Stimulated activated CD4-positive, alpha-beta T cell treated with anti-CD3 and anti-CD28 coated beads, Interleukin-1b, Interleukin-23, amount 100 ng/mL, for 48 hours (primary cell): ENCODE data around the gene LBH.
A peak's percentile ranks its signal among the peaks of the same experiment; 100 is the strongest.

ENCODE experiments used
- DNase-seq: peaks from one replicate; pipeline ENCODE4 v3.0.0-alpha.2; 2020

The LBH gene

GRCh38 chr2:30231212-30231995 is at the start of gene LBH:
TSS of gene LBH (plus strand) at chr2:30231534. CDS start at chr2:30231739, 205 bp downstream.
- peak; percentile 89 for DNase-seq

- DNase-seq: no peak
Measured at GRCh38 chr2:30184035-30184434, 47.3 kb upstream of the LBH start.

- no peak for DNase-seq
Measured at GRCh38 chr2:30185178-30185577, 46.2 kb upstream of the LBH start.

GRCh38 chr2:30188292-30188691 is 43.0 kb upstream of the LBH start:
- no peak for DNase-seq

- DNase-seq: no peak
Measured at GRCh38 chr2:30190637-30191036, 40.7 kb upstream of the LBH start.

GRCh38 chr2:30191107-30191506 is 40.2 kb upstream of the LBH start:
- DNase-seq: no peak

- no peak for DNase-seq
Measured at GRCh38 chr2:30191819-30192271, 39.5 kb upstream of the LBH start.

GRCh38 chr2:30192314-30192713 is 39.0 kb upstream of the LBH start:
- DNase-seq: no peak

- no peak for DNase-seq
Measured at GRCh38 chr2:30193104-30193681, 38.1 kb upstream of the LBH start.

GRCh38 chr2:30194421-30194820 is 36.9 kb upstream of the LBH start:
- DNase-seq: no peak

GRCh38 chr2:30195016-30195415 is 36.3 kb upstream of the LBH start:
- DNase-seq: no peak

GRCh38 chr2:30197570-30198192 is 33.7 kb upstream of the LBH start:
- no peak for DNase-seq

GRCh38 chr2:30201990-30202389 is 29.3 kb upstream of the LBH start:
- no peak for DNase-seq

- no peak for DNase-seq
Measured at GRCh38 chr2:30203156-30203555, 28.2 kb upstream of the LBH start.

GRCh38 chr2:30204281-30204680 is 27.1 kb upstream of the LBH start:
- no peak for DNase-seq

GRCh38 chr2:30205456-30205855 is 25.9 kb upstream of the LBH start:
- DNase-seq: no peak

GRCh38 chr2:30206461-30207430 is 24.6 kb upstream of the LBH start:
- DNase-seq: no peak

- DNase-seq: peak; percentile 28
Measured at GRCh38 chr2:30208453-30208852, 22.9 kb upstream of the LBH start.

- DNase-seq: no peak
Measured at GRCh38 chr2:30209227-30209626, 22.1 kb upstream of the LBH start.

- no peak for DNase-seq
Measured at GRCh38 chr2:30213326-30213725, 18.0 kb upstream of the LBH start.

- no peak for DNase-seq
Measured at GRCh38 chr2:30213907-30214463, 17.3 kb upstream of the LBH start.

- no peak for DNase-seq
Measured at GRCh38 chr2:30216157-30216556, 15.2 kb upstream of the LBH start.
